ENCODE measurements around the gene CLDN19. TPM values are rescaled to one million over a fixed set of nuclear protein-coding genes. Genes with fewer than 3 reads are reported as not detected.

CLDN19 gene
- total RNA-seq, 3 donors from 2014 or later = 2.9 to 3.1 TPM; not detected in 1

- no peak for DNase-seq (ENCODE audit: low spot score in 2 of 2)
- H3K4me3 ChIP-seq = no peak overlapping the region
- intact Hi-C loops (cut with DNase I; ENCODE audit: low total_unique reads) = no loop called here
- no peaks in the 10 kb centered on the region for H3K4me1 ChIP-seq
- H3K9me3 ChIP-seq = no peaks in the 10 kb centered on the region
- no peak overlapping the region for H3K27ac ChIP-seq
- TF ChIP-seq POLR2AphosphoS5 (IDR thresholded peaks at IDR 0.05) (no peak), CTCF (IDR thresholded peaks at IDR 0.05) (no peak), POLR2A (IDR thresholded peaks at IDR 0.05) (no peak)
- H3K36me3 ChIP-seq = no peaks in the 10 kb centered on the region
- no peaks in the 10 kb centered on the region for H3K27me3 ChIP-seq
These were observed 36.1 kb downstream of the CLDN19 start for GRCh38 chr1:42703888-42704464.

- Histone ChIP-seq H3K4me1 (no peaks in the 10 kb centered on the region), H3K36me3 (no peaks in the 10 kb centered on the region), H3K9me3 (no peaks in the 10 kb centered on the region), H3K27me3 (no peaks in the 10 kb centered on the region), H3K4me3 (no peak overlapping the region), H3K27ac (no peak overlapping the region)
- intact Hi-C loops (cut with DNase I; ENCODE audit: low total_unique reads) = no loop called here
- DNase-seq (ENCODE audit: low spot score in 2 of 2) = no peak
- TF ChIP-seq POLR2A (IDR thresholded peaks at IDR 0.05) (no peak), POLR2AphosphoS5 (IDR thresholded peaks at IDR 0.05) (no peak), CTCF (IDR thresholded peaks at IDR 0.05) (no peak)
These were observed 40.0 kb downstream of the CLDN19 start for GRCh38 chr1:42700006-42700405.

GRCh38 chr1:42698081-42698813, 41.8 kb downstream of the CLDN19 start:
- intact Hi-C loops (cut with DNase I; ENCODE audit: low total_unique reads) = no loop called here
- Histone ChIP-seq H3K27me3 (no peaks in the 10 kb centered on the region), H3K27ac (no peak overlapping the region), H3K9me3 (no peaks in the 10 kb centered on the region), H3K36me3 (no peaks in the 10 kb centered on the region), H3K4me3 (no peak overlapping the region), H3K4me1 (no peaks in the 10 kb centered on the region)
- DNase-seq (ENCODE audit: low spot score in 2 of 2) = no peak
- TF ChIP-seq POLR2A (IDR thresholded peaks at IDR 0.05) (no peak), POLR2AphosphoS5 (IDR thresholded peaks at IDR 0.05) (no peak), CTCF (IDR thresholded peaks at IDR 0.05) (no peak)

- H3K9me3 ChIP-seq = no peaks in the 10 kb centered on the region
- no peaks in the 10 kb centered on the region for H3K36me3 ChIP-seq
- no peak for DNase-seq (ENCODE audit: low spot score in 2 of 2)
- no peak overlapping the region for H3K27ac ChIP-seq
- intact Hi-C loops (cut with DNase I; ENCODE audit: low total_unique reads) = no loop called here
- no peaks in the 10 kb centered on the region for H3K27me3 ChIP-seq
- TF ChIP-seq POLR2A (IDR thresholded peaks at IDR 0.05) (no peak), CTCF (IDR thresholded peaks at IDR 0.05) (no peak), POLR2AphosphoS5 (IDR thresholded peaks at IDR 0.05) (no peak)
- no peak overlapping the region for H3K4me3 ChIP-seq
- H3K4me1 ChIP-seq = no peaks in the 10 kb centered on the region
These were observed 47.1 kb downstream of the CLDN19 start for GRCh38 chr1:42692911-42693310.

- H3K27me3 ChIP-seq = no peaks in the 10 kb centered on the region
- no peak overlapping the region for H3K4me3 ChIP-seq
- intact Hi-C loops (cut with DNase I; ENCODE audit: low total_unique reads) = no loop called here
- H3K36me3 ChIP-seq = no peaks in the 10 kb centered on the region
- no peak for TF ChIP-seq POLR2A (IDR thresholded peaks at IDR 0.05)
- H3K9me3 ChIP-seq = no peaks in the 10 kb centered on the region
- no peak for DNase-seq (ENCODE audit: low spot score in 2 of 2)
- H3K4me1 ChIP-seq = no peaks in the 10 kb centered on the region
- H3K27ac ChIP-seq = no peak overlapping the region
These were observed 47.6 kb downstream of the CLDN19 start for GRCh38 chr1:42692461-42692860.
